ENCODE results near the gene NUDT16L1.

DNA sequence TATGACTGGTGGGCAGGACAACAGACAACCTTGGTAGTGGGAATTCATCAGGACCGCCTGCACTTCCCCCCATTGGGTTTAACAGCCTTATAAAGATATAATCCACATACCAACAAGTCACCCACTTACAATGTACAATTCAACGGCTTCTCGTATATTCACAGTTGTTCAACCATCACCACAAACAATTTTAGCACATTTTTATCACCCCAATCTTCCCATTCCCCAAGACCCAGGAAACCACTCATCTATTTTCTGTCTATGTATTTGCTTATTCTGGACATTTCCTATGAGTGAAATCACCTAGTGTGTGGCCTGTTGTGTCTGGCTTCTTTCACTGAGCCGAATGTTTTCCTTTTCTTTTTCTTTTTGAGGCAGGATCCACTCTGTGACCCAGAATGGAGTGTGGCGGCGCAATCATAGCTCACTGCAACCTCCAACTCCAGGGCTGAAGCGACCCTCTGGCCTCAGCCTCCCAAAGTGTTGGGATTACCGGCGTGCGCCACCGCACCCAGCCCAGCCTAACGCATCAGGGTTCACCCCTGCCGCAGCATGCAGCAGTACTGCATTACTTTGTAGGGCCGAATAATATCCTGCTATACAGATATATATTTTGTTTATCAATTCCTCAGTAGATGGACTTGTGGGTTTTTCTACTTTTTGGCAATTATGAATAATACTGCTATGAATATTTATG is 29.9 kb downstream of the NUDT16L1 start:
- no peak for TF ChIP-seq CTCF (IDR thresholded peaks at IDR 0.05)
- TF ChIP-seq POLR2A (IDR thresholded peaks at IDR 0.05): no peak
